Colonic mucosa (tissue), 4 donors: ENCODE measurements around the gene HMGA1. TPM values are rescaled to one million over a fixed set of nuclear protein-coding genes. Genes with fewer than 3 reads are reported as not detected.

Experiments
- DNase-seq: peaks from one replicate; pipeline ENCODE4 v3.0.0-alpha.2; 2020
- H3K27ac ChIP-seq: fragments of 200-600 bp; one replicate; pipeline ENCODE4 v1.8.0; 2021
- H3K27me3 ChIP-seq: fragments of 200-600 bp; one replicate; pipeline ENCODE4 v1.8.0; 2021
- H3K36me3 ChIP-seq: fragments of 200-600 bp; one replicate; pipeline ENCODE4 v1.8.0; 2021
- H3K4me1 ChIP-seq: fragments of 200-600 bp; one replicate; pipeline ENCODE4 v1.8.0; 2021; ENCODE audit warnings: mild to moderate bottlenecking
- H3K4me3 ChIP-seq: fragments of 200-600 bp; one replicate; pipeline ENCODE4 v1.8.0; 2021
- H3K9ac ChIP-seq, 2 donors: one replicate each; pipeline ENCODE4 v1.7.0; 2013; ENCODE audit warnings: control low read depth in 2 of 2, low read depth in 2 of 2, low read length in 2 of 2
- H3K9me3 ChIP-seq: fragments of 200-600 bp; one replicate; pipeline ENCODE4 v1.8.0; 2021
- intact Hi-C: fragments of 100-400 bp; cut with DNase I; formaldehyde crosslinking; loops from one replicate; pipeline ENCODE4 v1.14.1; 2022
- total RNA-seq, 2 donors: library from RNA; stranded (reverse); fragmentation: NEBNext Ultra II Directional in 1 of 2; extraction: Animal tissue kit (Norgen Biotek cat#: 25700) in 1 of 2; gene quantifications; one replicate each; pipeline ENCODE4 v1.2.1, GENCODE V29; 2021
- TF ChIP-seq, protein P1 (sequence below): fragments of 200-600 bp; IDR thresholded peaks from one replicate; pipeline ENCODE4 v1.8.0; 2022; ENCODE audit warnings: antibody characterized with exemption, mild to moderate bottlenecking
- donor health status: healthy.
- donor health status: DM: no; HTN: no; CAD: no.
- donor health status: DM: no; HTN: no; CAD: no.

The HMGA1 gene
- total RNA-seq, 2 donors from 2014 or later, result 184 to 536 TPM

DNA sequence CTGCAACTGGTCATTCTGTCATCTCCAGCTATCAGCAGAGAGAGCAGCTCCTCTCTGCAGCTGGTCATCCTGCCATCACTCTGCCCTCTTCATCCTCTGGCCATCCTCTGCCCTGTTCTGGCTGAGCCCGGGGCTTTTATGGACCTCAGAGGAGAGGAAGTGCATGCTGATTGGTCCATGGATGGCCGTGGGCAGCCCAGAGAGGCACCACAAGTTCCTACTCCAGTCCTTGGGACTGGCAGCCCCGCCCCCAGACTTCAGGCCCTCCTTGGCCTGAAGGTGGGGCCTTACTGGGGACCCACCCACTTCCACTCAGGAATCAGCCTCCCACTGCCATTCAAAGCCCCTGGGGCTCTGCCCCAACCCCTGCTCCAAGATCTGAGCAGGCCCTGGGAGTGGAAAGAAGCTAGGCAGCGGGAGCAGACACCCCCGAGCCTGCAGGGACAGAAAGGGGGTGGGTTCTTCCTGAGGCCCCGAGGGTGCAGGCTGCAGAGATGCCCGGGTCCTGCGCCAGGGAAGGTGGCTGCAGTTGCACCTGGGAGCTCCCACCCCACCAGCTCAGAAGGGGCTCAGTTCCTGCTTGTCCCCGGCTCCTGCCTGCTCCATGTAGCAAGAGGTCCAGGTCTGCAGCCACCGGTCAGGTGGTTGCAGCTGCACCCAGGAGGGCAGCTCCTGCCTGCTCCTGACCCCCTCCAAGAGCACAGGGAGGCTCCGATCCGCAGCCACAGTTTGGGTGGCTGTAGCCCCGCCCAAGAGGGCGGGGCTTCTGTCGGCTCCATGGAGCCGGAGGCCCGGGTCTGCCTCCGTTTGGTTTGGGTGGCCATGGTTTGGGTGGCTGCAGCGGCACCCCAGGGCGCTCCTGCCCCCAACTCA lies 34.1 kb upstream of the HMGA1 start:
- no peaks in the 10 kb centered on the region for H3K27me3 ChIP-seq
- H3K4me1 ChIP-seq, result no peaks in the 10 kb centered on the region
- no peak overlapping the region for H3K9ac ChIP-seq
- no peaks in the 10 kb centered on the region for H3K9me3 ChIP-seq
- DNase-seq, result no peak
- no peak overlapping the region for H3K4me3 ChIP-seq
- TF ChIP-seq, protein P1, sequence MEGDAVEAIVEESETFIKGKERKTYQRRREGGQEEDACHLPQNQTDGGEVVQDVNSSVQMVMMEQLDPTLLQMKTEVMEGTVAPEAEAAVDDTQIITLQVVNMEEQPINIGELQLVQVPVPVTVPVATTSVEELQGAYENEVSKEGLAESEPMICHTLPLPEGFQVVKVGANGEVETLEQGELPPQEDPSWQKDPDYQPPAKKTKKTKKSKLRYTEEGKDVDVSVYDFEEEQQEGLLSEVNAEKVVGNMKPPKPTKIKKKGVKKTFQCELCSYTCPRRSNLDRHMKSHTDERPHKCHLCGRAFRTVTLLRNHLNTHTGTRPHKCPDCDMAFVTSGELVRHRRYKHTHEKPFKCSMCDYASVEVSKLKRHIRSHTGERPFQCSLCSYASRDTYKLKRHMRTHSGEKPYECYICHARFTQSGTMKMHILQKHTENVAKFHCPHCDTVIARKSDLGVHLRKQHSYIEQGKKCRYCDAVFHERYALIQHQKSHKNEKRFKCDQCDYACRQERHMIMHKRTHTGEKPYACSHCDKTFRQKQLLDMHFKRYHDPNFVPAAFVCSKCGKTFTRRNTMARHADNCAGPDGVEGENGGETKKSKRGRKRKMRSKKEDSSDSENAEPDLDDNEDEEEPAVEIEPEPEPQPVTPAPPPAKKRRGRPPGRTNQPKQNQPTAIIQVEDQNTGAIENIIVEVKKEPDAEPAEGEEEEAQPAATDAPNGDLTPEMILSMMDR, result no peak
- intact Hi-C loops, result no loop called here
- H3K27ac ChIP-seq, result no peak overlapping the region
- H3K36me3 ChIP-seq, result no peaks in the 10 kb centered on the region

DNA sequence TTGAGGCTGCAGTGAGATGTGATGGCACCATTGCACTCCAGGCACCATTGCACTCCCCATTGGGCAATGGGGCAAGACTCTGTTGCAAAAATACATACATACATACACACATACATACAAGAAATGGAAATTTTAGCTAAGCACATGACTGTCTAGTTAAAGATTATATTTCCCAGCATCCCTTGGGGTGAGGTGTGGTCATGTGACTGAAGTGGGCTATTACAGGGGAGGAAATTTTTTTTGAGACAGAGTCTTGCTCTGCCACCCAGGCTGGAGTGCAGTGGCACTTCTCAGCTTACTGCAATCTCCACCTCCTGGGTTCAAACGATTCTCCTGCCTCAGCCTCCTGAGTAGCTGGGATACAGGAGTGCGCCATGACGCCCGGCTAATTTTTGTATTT lies 32.0 kb upstream of the HMGA1 start:
- Histone ChIP-seq H3K27me3 (no peaks in the 10 kb centered on the region), H3K27ac (no peak overlapping the region), H3K9me3 (no peaks in the 10 kb centered on the region), H3K4me3 (no peak overlapping the region), H3K9ac (no peak overlapping the region), H3K36me3 (no peaks in the 10 kb centered on the region), H3K4me1 (no peaks in the 10 kb centered on the region)
- intact Hi-C loops, result no loop called here
- TF ChIP-seq, protein P1, result no peak
- no peak for DNase-seq

DNA sequence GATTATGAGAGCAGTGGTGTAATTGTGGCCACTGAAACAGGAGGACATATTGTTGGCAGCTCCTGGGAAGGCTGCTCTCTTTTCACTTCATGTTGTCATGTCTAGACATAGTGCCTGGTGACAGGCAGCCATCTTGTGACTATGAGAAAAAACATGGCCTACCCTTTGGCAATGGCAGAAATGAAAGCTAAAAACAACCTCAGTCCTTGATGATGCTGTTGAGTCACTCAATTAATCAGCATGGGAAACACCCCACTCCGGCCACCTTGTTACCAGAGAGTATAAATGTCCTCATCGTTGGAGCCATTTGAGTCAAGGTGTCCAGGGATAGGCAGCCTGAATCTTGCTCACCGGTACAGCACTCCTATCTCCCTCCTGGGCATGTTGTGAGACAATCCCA lies 31.2 kb upstream of the HMGA1 start:
- H3K4me3 ChIP-seq, result no peak overlapping the region
- H3K27ac ChIP-seq, result no peak overlapping the region
- no peak for DNase-seq
- no peaks in the 10 kb centered on the region for H3K36me3 ChIP-seq
- H3K4me1 ChIP-seq, result no peaks in the 10 kb centered on the region
- H3K9me3 ChIP-seq, result no peaks in the 10 kb centered on the region
- H3K27me3 ChIP-seq, result no peaks in the 10 kb centered on the region
- intact Hi-C loops, result no loop called here
- no peak overlapping the region for H3K9ac ChIP-seq
- TF ChIP-seq, protein P1, result no peak

DNA sequence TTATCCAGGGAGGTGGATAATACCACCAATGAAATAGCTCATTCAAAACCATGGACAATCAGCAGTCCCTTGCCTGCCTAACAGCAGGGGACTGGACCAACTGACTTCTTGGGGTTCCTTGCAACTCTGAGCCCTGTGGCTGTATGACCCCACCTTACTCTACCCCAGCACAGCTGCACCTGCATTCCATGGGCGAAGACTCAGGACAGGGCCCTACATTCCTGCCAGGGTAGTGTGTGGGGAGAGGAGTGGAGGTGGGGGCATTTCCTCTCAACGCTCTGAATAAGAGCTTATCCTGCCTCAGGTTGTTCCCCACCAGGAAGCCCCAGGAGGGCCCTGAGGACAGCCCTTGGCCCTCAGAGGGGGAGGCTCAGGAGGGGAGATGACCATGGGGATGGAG lies 30.8 kb upstream of the HMGA1 start:
- DNase-seq, result no peak
- TF ChIP-seq, protein P1, result no peak
- H3K4me1 ChIP-seq, result no peaks in the 10 kb centered on the region
- no peaks in the 10 kb centered on the region for H3K9me3 ChIP-seq
- intact Hi-C loops, result no loop called here
- no peak overlapping the region for H3K27ac ChIP-seq
- H3K27me3 ChIP-seq, result no peaks in the 10 kb centered on the region
- no peaks in the 10 kb centered on the region for H3K36me3 ChIP-seq
- no peak overlapping the region for H3K9ac ChIP-seq
- H3K4me3 ChIP-seq, result no peak overlapping the region

DNA sequence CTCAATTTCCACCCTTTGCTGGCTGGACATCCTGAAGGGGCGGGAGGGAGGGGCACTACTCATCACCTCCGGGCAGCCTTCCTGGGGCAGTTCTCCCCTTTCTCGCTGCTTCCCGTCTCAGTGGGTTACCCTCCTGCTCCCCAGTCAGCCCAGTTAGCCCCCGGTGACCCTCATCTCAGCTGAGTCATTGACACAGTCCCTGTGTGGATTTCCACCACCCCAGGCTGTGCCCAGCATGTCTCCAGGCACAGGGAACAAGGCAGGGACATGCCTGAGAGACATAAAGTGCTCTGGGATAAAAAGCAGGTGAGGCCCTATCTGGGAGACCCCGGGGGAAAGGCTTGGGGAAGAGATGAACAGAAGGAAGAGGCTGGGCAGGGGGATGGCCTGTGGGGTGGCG lies 29.9 kb upstream of the HMGA1 start:
- Histone ChIP-seq H3K4me1 (no peaks in the 10 kb centered on the region), H3K9me3 (no peaks in the 10 kb centered on the region), H3K4me3 (no peak overlapping the region), H3K27me3 (no peaks in the 10 kb centered on the region), H3K27ac (no peak overlapping the region), H3K9ac (no peak overlapping the region), H3K36me3 (no peaks in the 10 kb centered on the region)
- intact Hi-C loops, result no loop called here
- TF ChIP-seq, protein P1, result no peak
- no peak for DNase-seq
